Lower leg skin (tissue), 3 donors: ENCODE measurements around the gene NOS3.

ENCODE experiments used
- CTCF ChIP-seq, 3 donors: fragments of 450-650 bp; IDR thresholded peaks; one replicate each; pipeline ENCODE4 v1.5.1; 2016; ENCODE audit warnings: antibody characterized with exemption in 3 of 3, mild to moderate bottlenecking in 3 of 3, moderate library complexity in 2 of 3
- POLR2A ChIP-seq, 2 donors: fragments of 450-650 bp; IDR thresholded peaks; one replicate each; pipeline ENCODE4 v1.6.1; 2016 to 2017; ENCODE audit warnings: antibody characterized with exemption in 2 of 2, mild to moderate bottlenecking in 1 of 2, moderate library complexity in 1 of 2

GRCh38 chr7:150989456-150989855 lies 1.4 kb upstream of the NOS3 start:
- TF ChIP-seq POLR2A (IDR thresholded peaks at IDR 0.05) = no peak
- no peak for TF ChIP-seq CTCF (IDR thresholded peaks at IDR 0.05)
